ENCODE data around the gene DIPK1A.
"Not testable (repeated sequence)": the region's sequence is repeated elsewhere in the genome, so short reads cannot be mapped to it uniquely, and the experiment has no call there.

The DIPK1A gene

GRCh38 chr1:92921031-92922023 is 39.9 kb downstream of the DIPK1A start:
- DNase-seq (ENCODE audit: low read depth in 2 of 2), result no peak

- no peak for DNase-seq (ENCODE audit: low read depth in 2 of 2)
Observed at GRCh38 chr1:92916899-92917298, 44.4 kb downstream of the DIPK1A start.

- DNase-seq (ENCODE audit: low read depth in 2 of 2), result no peak
Observed at GRCh38 chr1:92915547-92915946, 45.7 kb downstream of the DIPK1A start.

- DNase-seq (ENCODE audit: low read depth in 2 of 2), result no peak
Observed at GRCh38 chr1:92913093-92913819, 48.0 kb downstream of the DIPK1A start.

GRCh38 chr1:92910081-92910480 is 51.2 kb downstream of the DIPK1A start:
- DNase-seq (ENCODE audit: low read depth in 2 of 2), result no peak

GRCh38 chr1:92909321-92909720 is 51.9 kb downstream of the DIPK1A start:
- DNase-seq (ENCODE audit: low read depth in 2 of 2), result no peak

- DNase-seq (ENCODE audit: low read depth in 2 of 2), result no peak
Observed at GRCh38 chr1:92907949-92908684, 53.1 kb downstream of the DIPK1A start.

GRCh38 chr1:92903765-92904164 is 57.5 kb downstream of the DIPK1A start:
- no peak for DNase-seq (ENCODE audit: low read depth in 2 of 2)

- no peak for DNase-seq (ENCODE audit: low read depth in 2 of 2)
Observed at GRCh38 chr1:92902406-92902744, 58.9 kb downstream of the DIPK1A start.

GRCh38 chr1:92901699-92902405 is 59.4 kb downstream of the DIPK1A start:
- no peak for DNase-seq (ENCODE audit: low read depth in 2 of 2)

GRCh38 chr1:92901126-92901525 is 60.1 kb downstream of the DIPK1A start:
- DNase-seq (ENCODE audit: low read depth in 2 of 2), result no peak

- DNase-seq (ENCODE audit: low read depth in 2 of 2), result no peak
Observed at GRCh38 chr1:92900539-92900938, 60.7 kb downstream of the DIPK1A start.

GRCh38 chr1:92899780-92900179 is 61.5 kb downstream of the DIPK1A start:
- no peak for DNase-seq (ENCODE audit: low read depth in 2 of 2)

- DNase-seq (ENCODE audit: low read depth in 2 of 2), result not testable (repeated sequence)
Observed at GRCh38 chr1:92898053-92898452, 63.2 kb downstream of the DIPK1A start.

GRCh38 chr1:92887465-92887864 is 73.8 kb downstream of the DIPK1A start:
- DNase-seq (ENCODE audit: low read depth in 2 of 2), result no peak

GRCh38 chr1:92886886-92887419 is 74.3 kb downstream of the DIPK1A start:
- no peak for DNase-seq (ENCODE audit: low read depth in 2 of 2)

GRCh38 chr1:92884195-92884594 is 77.1 kb downstream of the DIPK1A start:
- no peak for DNase-seq (ENCODE audit: low read depth in 2 of 2)

GRCh38 chr1:92883297-92883696 is 78.0 kb downstream of the DIPK1A start:
- DNase-seq (ENCODE audit: low read depth in 2 of 2), result no peak

- peak in 1 of 2 donors; percentile 6 for DNase-seq (ENCODE audit: low read depth in 2 of 2)
Observed at GRCh38 chr1:92882819-92883218, 78.4 kb downstream of the DIPK1A start.

GRCh38 chr1:92881391-92881790 is 79.9 kb downstream of the DIPK1A start:
- DNase-seq (ENCODE audit: low read depth in 2 of 2), result no peak

GRCh38 chr1:92879316-92879968 is 81.8 kb downstream of the DIPK1A start:
- DNase-seq (ENCODE audit: low read depth in 2 of 2), result no peak

All from stimulated activated CD8-positive, alpha-beta memory T cell treated with anti-CD3 and anti-CD28 coated beads, Interleukin-7, amount 100 ng/mL, for 1 hour (primary cell).